HG03558 (cell line): ENCODE results near the gene CRB3.
"Not testable (repeated sequence)": the region's sequence is repeated elsewhere in the genome, so short reads cannot be mapped to it uniquely, and the experiment has no call there.

Experiments used
- ATAC-seq: cut with Tn5 transposase; IDR thresholded peaks from one replicate; pipeline ENCODE4 v1.9.1; 2021; ENCODE audit warnings: moderate number of reproducible peaks; ENCODE audit not compliant: unreplicated experiment; ENCODE audit errors: extremely low read depth

Gene CRB3

DNA sequence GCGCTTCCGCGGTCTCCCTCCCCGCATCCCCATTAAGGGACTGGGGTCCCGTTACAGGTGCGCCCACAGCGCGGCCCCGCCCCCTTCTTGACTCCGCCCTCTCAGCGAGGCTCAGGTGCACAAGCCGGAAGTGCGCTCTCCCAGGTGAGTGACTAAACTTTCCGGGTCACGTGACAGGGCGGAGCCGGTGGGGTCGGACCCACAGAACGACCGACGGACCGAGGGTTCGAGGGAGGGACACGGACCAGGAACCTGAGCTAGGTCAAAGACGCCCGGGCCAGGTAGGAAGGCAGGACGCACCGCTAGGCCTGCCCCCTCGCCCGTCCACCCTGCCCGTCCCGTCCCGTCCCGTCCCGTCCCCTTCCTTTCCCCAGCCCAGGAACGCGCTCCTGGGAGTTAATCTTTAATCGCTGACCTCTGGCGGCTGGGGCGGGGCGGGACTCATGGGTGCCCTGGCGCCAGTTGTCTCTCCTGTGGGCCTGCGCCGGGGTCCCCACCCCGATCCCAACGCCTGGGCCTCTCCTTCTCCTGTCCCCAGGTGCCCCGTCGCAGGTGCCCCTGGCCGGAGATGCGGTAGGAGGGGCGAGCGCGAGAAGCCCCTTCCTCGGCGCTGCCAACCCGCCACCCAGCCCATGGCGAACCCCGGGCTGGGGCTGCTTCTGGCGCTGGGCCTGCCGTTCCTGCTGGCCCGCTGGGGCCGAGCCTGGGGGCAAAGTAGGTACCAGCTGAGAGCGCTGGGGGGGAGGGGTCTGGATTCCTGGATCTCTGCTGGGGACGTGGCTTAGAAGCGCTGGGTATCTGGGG lies at the start of gene CRB3:
TSS of gene CRB3 (plus strand) at position 202 of the 804 bp plus-strand sequence. CDS start at position 633, 431 bp downstream.
- no peak for ATAC-seq

DNA sequence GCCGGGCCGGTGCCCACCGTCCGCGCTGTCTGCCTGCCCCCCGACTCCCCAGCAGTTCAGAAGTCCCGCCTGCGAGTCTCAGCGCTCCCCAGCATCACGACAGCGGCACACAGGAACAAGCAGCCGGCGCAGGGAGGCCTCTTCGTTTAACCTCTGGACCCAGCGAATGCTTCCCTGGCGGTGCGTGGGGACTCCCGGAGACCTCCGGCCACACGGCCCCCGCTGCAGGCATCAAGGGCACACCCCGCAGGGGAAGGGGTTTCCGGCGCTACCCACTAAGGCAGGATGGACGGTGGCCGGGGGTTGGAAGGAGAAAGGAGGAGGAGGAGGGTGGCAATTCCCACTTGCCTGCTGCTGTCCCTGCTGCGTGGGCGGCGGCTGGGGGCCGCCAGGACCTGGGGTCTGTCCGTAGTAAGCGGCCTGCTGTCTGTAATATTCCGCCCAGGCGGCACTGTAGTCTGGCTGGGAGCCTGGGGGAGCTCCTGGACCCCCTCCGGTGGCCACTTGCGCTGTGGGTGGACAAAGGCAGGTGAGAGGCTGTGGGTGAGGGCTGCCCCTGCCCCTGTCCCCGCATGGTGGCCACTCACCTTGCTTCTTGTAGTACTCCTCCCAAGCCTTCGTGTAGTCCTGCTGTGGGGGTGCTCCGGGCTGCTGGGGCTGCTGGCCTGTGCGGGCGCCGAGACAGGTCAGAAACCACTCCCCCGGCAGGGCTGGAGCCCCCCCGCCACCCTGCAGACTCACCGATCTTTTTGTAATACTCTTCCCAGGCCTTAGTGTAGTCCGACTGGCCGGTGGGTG lies 49.1 kb upstream of the CRB3 start:
- no peak for ATAC-seq

- no peak for ATAC-seq
Measured at GRCh38 chr19:6415591-6416190, 48.4 kb upstream of the CRB3 start.

GRCh38 chr19:6416658-6417405 lies 47.2 kb upstream of the CRB3 start:
- ATAC-seq, result no peak

- no peak for ATAC-seq
Measured at GRCh38 chr19:6417713-6418561, 46.1 kb upstream of the CRB3 start.

- ATAC-seq, result no peak
Measured at GRCh38 chr19:6418562-6418932, 45.5 kb upstream of the CRB3 start.

- no peak for ATAC-seq
Measured at GRCh38 chr19:6421075-6422014, 42.7 kb upstream of the CRB3 start.

GRCh38 chr19:6423499-6424194 lies 40.4 kb upstream of the CRB3 start:
- ATAC-seq, result no peak

DNA sequence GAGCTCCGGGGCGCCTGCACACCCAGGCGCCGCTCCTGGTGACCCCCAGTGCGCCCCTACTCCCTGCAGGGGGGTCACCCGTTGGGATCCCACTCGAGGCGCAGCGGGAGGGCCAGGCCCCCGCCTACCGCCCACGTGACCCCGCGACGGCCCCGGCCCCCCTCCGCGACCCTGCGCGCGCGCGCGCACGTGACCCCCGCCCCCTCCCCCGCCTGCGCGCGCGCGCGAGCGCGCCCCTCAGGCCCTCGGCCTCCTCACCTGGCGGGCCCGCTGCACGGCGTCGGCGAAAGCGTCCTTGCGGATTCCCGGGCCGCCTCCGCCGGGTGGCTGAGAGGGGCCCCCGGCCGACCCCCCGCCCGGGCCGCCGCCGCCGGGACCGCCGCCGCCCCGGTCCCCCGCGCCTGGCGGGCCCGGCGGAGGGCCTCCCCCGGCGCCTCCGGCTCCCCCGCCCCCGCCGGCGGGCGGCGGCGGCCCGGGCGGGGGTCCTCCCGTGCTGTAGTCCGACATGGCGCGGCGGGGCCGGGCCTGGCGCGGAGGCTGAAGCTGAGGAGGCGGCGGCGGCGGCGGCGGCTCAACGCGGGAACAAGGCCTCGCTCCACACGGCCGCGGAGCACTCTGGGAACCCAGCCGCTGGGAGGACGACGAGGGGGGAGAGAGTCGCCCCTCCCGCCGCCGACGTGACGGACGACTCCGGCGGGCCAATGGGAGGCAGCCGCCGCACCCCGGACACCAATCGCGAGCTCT lies 39.7 kb upstream of the CRB3 start, which contains the start of gene KHSRP:
TSS of gene KHSRP (minus strand) at position 617 of the 744 bp plus-strand sequence. CDS start at position 507, 110 bp downstream.
- no peak for ATAC-seq

DNA sequence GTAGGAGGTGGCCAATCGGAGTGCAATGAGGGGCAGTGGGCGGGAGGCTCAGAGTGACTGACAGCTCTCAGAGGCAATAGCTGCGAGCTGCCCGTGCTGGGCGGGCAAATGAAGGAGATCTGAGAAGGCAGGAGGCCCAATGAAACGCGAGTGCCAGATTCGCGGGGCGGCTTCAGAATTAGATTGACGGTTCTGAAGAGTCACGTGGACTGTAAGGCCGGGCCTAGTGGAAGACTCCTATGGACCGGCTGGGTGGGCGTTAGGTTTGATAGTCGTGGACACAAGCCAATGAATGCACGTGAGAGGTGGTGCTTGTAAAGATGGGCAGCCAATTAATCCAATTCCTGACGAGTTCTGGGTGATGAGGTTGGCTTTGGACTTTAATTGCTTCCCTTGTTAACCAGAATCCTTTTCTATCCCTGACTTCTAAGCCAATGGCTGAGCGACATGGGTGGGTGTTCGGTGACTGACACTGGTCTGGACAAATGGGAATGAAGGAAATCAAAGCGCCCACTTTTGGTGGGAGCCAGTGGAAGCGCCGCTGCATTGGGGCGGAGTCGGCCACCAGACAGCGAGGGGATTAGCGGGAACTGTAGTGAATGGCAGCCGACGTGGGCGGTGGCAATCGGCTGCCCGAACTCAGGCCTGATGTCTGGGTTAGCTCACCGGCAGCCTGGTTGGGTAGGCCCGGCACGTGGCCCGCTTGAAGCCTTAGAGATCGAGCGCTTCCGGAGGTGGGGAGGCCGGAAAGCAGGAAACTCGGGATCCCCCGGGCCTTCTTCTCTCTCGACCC lies 38.9 kb upstream of the CRB3 start:
- peak; percentile 73 for ATAC-seq

DNA sequence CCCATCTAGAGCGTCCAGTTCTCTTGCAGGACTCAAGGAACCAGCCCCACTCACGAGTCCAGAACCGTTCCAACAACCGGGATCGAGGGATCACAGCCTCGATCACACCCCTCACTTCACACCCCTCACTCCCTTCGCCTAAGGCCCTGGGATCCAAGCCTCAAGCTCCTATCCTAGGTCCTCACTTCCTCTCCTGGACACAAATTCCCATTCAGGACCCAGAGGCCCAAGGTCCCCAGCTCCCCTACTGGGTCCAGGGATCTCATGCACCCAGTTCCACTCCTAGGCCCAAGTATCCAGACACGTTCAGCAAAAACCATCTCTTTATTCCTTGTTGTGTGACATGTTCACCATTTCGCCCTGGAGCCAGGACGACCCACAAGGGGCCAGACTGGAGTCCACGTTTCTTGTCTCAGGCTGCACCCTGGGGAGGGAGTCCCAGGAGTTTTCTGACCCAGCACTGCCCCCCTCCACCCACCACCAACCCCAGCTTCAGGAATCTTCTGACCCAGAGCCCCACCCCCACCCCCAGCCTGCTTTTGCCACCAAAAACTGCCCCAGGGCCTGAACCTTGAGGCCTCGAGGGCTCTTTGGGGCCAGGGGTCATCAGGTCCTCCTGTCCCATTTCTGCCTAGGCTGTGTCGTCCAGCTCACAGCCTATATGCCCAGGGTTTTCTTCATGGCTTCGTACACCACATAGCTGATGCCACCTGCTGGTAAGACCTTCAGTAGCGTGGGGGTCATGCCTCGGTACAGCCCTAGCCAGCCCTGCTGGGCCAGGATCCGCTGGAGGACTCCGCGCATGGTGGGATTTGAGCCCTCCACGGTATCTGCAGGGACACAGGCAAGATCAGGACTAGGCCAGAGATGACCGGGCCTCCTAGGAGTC lies 38.1 kb upstream of the CRB3 start:
- ATAC-seq, result no peak

DNA sequence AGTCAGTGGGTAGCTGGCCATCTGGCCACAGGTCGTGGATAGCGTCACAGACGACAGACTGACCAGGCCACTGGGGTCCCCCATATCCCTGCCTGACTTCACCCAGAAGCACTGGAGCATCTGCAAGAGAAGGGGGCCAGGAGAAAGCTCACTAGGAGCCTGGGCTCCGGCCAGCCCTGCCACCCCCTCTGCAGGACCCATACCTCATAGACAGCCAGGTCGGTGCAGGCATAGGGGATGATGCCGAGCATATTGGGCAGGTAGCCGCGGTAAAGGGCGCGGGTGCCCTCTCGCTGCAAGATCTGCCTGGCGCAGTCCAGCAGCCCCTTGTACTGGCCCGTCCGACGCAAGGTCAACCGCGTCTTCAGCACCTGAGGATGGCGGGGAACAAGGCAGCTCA lies 36.9 kb upstream of the CRB3 start:
- ATAC-seq, result no peak

DNA sequence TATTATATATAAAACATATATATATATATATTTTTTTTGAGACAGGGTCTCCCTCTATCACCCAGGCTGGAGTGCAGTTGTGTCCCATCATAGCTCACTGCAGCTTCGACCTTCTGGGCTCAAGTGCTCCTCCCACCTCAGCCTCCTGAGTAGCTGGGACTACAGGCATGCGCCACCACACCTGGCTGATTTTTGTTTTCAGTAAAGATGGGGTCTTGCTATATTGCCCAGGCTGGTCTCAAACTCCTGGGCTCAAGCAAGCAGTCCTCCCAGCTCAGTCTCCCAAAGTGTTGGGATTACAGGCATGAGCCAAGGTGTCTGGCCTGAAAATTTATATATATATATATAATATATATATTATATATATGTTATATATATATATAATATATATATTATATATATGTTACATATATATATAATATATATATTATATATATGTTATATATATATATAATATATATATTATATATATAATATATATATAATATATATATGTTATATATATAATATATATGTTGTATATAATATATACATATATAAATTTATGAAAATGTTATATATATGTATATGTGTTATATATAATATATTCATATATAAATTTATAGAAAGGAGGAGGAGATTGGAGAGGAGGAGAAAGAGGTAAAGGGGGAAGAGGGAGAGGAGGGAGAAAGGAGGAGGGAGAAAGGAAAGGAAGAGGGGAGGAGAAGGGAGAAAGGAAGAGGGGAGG lies 35.2 kb upstream of the CRB3 start:
- ATAC-seq, result not testable (repeated sequence)

DNA sequence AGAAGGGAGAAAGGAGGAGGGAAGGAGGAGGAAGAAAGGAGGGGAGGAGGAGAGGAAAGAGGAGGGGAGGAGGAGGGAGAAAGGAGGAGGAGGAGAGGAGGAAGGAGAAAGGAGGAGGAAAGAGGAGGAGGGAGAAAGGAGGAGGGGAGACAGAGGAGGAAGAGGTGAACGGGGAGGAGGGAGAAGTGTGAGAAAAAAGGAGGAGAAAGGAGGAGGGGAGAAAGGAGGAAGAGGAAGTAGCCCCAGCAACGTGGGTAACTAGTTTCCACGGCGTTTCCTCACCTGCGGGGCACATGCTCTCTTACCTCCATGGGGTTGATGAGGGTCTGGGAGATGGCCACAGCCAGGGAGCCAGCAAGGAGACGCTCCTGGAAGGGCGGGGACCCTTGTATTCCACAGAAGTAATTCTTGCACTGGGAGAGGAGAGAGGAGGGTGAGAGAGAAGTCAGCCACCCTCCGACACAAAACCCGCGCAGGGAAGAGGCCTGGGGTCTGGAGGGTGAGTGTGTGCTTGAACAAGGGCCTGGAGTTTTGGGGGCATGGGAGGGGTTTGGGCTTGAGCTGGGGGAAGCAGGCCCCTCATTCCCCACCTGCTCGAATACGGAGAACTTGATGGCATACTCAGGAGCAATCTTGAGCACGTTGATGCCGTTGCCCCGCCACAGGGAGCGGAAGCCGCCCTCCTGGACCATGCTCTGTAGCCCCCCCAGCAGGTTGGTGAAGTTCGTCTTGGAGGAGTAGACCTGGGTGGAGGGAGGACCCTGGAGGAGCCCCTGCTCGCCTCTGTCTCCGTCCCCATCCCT lies 34.5 kb upstream of the CRB3 start:
- ATAC-seq, result no peak
